Measurements from ENCODE around the gene IL36A. TPM values are rescaled to one million over a fixed set of nuclear protein-coding genes. Genes with fewer than 3 reads are reported as not detected.

Gene IL36A
- total RNA-seq, 1 experiment from 2014 or later, result not detected

DNA sequence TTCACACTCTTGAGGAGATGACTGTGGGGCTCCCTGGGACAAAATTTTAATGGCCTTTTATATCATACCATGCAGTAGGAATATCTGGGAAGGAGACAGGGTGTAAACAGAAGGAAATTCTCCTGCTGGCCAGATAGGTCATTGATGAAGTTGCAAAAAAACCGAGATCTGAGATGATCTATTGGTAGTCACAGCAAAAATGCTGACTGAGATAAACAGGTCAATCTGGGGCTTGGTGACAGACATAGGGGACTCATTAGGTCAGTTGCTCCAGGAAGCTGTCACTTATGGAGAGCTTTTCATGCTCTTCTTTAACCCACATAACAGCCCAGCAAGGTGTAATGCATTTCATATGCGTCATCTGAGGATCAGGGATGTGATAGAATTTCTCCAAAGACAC lies 2.6 kb upstream of the IL36A start:
- peaks cover 39 to 76% of the 10 kb centered on the region in 2 experiments for H3K9me3 Mint-ChIP-seq
- H3K18ac ChIP-seq (ENCODE audit: insufficient read length, low read depth, low read length), result no peak overlapping the region

More for the DNA sequence above, 2.6 kb upstream of the IL36A start:
- Histone ChIP-seq H2BK5ac (ENCODE audit: insufficient read length, low read length) (no peak overlapping the region), H2BK20ac (ENCODE audit: low read depth, low read length, poor library complexity, severe bottlenecking) (no peak overlapping the region), H3K79me1 (ENCODE audit: insufficient read depth, low read depth, low read length, poor library complexity, severe bottlenecking) (no peaks in the 10 kb centered on the region), H2BK15ac (ENCODE audit: low read depth, low read length) (no peak overlapping the region), H3K9me3 (ENCODE audit: control insufficient read depth, low read depth, low read length) (no peaks in the 10 kb centered on the region), H4K5ac (ENCODE audit: insufficient read length, low read depth, low read length) (no peak overlapping the region), H3K23me2 (ENCODE audit: insufficient read length, low read depth, low read length, poor library complexity, severe bottlenecking) (no peaks in the 10 kb centered on the region), H2AK5ac (ENCODE audit: insufficient read length, low read length) (no peak overlapping the region), H3K56ac (ENCODE audit: insufficient read length, low read depth, low read length) (no peak overlapping the region), H3K27ac (ENCODE audit: insufficient read length, low read depth, low read length) (no peak overlapping the region), H2AFZ (ENCODE audit: low read length) (no peak overlapping the region), H3K27me3 (ENCODE audit: insufficient read depth, low read length) (no peaks in the 10 kb centered on the region), H2BK12ac (ENCODE audit: insufficient read length, low read depth, low read length) (no peak overlapping the region), H4K91ac (ENCODE audit: insufficient read length, low read depth, low read length) (no peak overlapping the region), H3K14ac (ENCODE audit: insufficient read depth, low read length) (no peak overlapping the region), H3K4me2 (ENCODE audit: insufficient read depth, insufficient read length, low read length) (no peak overlapping the region), H3K23ac (ENCODE audit: insufficient read length, low read depth, low read length) (no peak overlapping the region), H4K20me1 (ENCODE audit: control insufficient read depth, insufficient read depth, insufficient read length) (no peaks in the 10 kb centered on the region), H3T11ph (ENCODE audit: low read length) (no peak overlapping the region), H3K4me1 (ENCODE audit: insufficient read depth, low read length) (no peaks in the 10 kb centered on the region), H4K8ac (replicated peaks; ENCODE audit: insufficient read length, low read depth, low read length) (no peak overlapping the region), H3K4ac (ENCODE audit: low read depth, low read length) (no peak overlapping the region), H2BK120ac (ENCODE audit: low read depth, low read length, poor library complexity, severe bottlenecking) (no peak overlapping the region), H3K9ac (ENCODE audit: extremely low read depth, insufficient read length, low read length) (no peak overlapping the region), H3K79me2 (ENCODE audit: insufficient read depth, low read length) (no peaks in the 10 kb centered on the region)
- no peak overlapping the region for H3K27ac Mint-ChIP-seq
- H3K4me1 Mint-ChIP-seq, result no peaks in the 10 kb centered on the region
- peaks cover 0 to 13% (median 0%) of the 10 kb centered on the region in 3 experiments; a peak in 2 of 7 replicates for H3K36me3 Mint-ChIP-seq (ENCODE audit: insufficient read depth in 1 of 3, low read depth in 3 of 3)
- WGBS (ENCODE audit: extremely low coverage, insufficient read length, low lambda C conversion rate), result no CpG with 5 or more reads among the region's 2 CpGs
- TF ChIP-seq, protein P1, sequence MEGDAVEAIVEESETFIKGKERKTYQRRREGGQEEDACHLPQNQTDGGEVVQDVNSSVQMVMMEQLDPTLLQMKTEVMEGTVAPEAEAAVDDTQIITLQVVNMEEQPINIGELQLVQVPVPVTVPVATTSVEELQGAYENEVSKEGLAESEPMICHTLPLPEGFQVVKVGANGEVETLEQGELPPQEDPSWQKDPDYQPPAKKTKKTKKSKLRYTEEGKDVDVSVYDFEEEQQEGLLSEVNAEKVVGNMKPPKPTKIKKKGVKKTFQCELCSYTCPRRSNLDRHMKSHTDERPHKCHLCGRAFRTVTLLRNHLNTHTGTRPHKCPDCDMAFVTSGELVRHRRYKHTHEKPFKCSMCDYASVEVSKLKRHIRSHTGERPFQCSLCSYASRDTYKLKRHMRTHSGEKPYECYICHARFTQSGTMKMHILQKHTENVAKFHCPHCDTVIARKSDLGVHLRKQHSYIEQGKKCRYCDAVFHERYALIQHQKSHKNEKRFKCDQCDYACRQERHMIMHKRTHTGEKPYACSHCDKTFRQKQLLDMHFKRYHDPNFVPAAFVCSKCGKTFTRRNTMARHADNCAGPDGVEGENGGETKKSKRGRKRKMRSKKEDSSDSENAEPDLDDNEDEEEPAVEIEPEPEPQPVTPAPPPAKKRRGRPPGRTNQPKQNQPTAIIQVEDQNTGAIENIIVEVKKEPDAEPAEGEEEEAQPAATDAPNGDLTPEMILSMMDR (conservative IDR thresholded peaks at IDR 0.05), result no peak
- H3K27me3 Mint-ChIP-seq (ENCODE audit: low read depth), result peaks cover 23% of the 10 kb centered on the region
- DNase-seq, result no peak
- H3K4me3 Mint-ChIP-seq, result no peak overlapping the region
